HG02571 (cell line): ENCODE measurements around the gene CDH23.

Experiments used
- ATAC-seq: cut with Tn5 transposase; IDR thresholded peaks from one replicate; pipeline ENCODE4 v1.9.1; 2021; ENCODE audit warnings: mild to moderate bottlenecking, moderate library complexity; ENCODE audit not compliant: unreplicated experiment

The CDH23 gene

DNA sequence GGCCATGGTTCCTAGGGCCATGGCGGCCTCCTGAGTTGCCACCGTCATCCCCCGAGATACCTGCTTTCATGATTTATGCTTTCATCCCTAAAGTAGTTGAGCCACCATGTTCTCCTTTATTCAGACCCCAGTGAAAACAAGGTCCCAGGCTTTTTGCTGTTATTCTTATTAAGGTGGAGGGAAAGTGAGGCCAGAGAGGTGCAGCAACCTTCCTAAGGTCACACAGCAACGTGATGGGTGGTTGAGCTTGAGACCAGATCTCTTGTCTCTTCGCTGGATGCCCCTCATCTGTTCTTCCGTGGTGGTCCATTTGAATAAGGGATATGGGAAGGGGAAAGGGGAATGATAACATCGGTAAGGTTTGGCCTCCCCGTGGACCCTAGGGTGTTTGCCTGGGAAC, 180.6 kb downstream of the CDH23 start:
- ATAC-seq: no peak

DNA sequence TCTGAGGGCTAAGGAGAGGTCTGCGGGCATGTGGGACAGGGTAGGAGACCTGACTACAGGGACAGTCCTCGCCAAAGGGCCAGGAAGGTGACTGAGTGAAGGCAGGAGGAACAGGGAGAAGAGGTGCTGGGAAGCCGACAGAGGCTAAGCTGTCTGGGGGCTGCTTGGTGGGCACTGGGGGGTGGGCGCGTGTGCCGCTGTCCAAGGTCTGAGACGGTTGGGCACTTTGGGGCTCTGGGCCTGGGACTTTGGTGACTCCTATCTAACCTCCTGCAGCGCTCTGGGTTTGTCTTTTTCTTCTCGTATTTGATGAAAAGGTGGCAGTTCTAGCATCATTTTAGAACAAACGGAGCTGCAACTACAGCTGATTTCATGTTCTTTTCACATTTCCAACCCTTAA, 181.3 kb downstream of the CDH23 start:
- no peak for ATAC-seq

DNA sequence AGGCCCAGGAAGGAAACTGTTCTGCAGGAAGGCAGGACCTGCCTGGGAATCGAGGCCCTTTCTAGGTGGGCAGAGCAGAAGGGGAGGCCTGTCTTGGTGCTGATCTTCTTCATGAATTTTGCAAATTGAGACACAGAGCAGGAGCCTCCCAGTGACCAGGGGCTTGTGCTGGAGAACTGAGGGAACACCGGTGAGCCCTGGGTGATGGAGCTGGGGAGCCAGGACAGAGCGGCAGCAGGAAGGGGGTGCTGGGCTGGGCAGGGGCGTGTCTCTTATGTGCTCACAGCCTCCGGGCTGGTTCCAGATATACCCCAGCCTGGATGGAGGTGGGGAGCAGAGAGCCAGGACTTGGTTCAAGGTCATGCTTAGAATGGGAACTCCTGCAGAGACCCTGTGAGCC, 182.9 kb downstream of the CDH23 start:
- ATAC-seq: no peak

DNA sequence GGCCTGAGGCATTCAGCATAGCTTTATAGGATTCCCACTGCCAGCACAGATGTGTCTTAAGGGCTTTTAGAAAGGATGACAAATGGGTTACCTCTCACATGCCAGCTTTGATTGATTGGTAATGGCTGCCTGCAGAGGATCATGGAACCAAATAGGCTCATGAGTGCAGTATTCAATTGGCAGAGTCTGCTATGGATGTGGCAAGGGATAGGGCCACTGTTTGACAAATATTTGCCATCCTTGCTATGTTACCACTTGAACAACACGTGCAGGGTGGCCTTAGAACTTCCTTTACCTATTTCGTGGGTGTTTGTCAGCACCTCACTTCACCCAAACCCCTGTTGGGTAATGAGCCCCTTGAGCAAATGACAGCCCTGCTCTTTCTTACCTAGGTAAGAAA, 183.7 kb downstream of the CDH23 start:
- ATAC-seq: no peak

DNA sequence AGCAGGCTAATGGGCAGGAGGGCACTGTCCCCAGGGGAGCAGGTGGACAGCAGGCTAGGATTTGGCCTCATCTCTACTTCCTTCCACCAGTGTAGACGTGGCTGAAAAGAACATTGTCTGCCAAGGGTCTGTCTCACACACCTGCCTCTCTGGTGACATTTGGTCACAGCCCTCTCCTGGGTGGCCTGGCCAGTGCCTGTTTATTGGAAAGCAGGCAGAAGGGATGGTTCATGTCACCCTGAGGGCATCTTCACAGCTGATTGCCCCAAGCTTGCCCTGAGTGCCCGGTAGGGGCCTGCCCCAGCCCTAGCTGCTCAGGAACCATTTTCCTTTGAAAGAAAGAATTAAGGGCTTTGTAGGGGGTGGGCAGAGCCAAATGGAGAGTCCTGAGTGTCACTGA, 184.2 kb downstream of the CDH23 start:
- no peak for ATAC-seq

DNA sequence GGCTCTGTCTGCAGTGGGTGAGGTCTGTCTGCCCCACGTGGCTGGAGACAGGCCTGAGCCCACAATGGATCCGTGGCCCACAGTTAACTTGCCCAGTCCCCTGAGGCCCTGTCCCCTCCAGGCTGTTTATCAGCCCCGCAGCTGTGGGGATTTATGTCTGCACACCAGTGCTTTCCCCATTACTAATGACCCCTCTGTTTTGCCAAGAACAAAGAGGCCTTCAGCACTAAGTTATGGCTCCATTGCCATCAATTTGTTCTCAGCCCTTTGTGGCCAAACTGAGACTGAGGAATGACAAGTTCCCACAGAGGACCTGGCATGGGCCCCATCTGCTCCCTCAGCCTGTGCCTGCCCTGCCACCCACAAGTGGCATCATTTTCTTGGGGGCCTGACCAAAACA, 184.7 kb downstream of the CDH23 start:
- ATAC-seq: no peak

DNA sequence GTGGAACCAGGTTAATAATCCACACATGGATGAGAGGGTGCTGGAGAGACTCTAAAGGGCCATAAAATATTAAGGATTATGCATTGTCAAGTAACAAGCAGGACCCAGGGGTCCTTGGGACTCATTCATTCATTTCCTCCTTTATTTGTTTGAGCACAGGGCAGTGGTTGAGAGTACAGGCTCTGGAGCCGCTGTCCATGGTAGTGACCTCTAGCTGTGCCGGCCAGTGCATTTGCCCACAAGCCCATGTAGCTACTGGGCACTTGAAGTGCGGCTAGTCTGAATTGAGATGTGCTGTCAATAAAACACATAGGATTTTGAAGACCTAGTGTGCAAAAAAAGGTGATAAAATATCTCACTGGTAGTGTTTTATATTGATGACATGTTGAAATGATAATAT, 185.3 kb downstream of the CDH23 start:
- ATAC-seq: no peak

DNA sequence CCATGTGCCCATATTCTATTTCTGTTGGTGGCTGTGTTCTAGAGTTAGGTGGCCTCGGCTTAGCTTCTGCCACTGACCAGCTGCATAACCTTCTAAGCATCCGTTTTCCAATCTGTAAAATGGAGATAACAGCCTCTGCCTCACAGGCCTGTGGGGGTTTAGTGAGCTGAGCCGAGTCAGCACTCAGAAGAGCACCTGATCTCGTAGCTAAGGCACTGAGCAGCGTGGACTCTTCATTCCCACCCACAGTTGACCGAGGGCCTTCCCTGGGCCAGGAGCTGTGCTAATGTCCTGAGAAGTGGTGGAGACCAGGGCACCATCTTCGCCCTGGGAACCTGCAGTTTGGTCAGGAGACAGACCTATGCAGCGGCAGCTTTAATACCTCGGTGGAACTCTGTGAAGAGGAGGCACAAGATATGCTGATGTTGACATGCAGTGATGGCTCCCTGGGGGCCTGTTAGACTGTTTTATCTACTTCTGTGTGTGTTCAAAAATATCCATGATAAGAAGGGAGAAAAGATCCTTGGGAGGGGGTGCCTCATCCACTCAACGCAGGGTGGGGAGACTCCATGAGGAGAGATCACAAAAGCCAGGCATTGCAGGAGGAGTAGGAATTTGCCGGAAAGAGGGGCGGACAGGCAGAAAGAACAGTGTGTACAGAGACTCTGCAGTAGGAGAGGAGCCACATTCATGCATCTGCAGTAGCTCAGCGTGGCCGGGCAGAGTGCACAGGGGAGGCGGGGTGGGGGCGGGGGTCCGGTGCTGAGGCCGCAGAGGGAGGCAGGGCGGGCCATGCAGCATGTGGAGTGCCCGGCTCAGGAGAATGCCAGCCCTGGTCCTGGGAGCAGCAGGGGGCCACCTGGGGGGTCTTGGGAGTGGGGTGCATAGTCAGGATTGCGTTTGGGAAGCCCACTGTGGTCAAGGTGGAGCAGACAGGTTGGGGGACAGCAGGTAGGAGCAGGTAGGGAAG, 186.1 kb downstream of the CDH23 start:
- no peak for ATAC-seq

DNA sequence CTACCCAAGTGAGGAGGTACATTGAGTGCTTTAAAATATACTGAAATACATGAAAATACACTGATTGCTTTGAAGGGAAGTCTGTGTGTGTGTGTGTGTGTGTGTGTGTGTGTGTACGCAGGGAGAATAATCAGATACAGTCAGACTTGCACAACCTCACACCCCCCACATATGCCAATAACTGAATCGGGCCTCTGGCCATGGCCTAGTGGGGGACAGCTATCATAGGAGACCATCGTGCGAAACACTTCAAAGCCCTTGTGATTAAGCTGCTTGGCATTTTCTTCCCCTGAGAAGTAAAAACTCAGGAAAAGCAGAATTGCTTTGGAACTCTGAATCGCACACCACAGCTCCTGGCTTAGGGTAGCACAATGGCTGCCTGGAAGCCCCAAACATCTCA, 187.7 kb downstream of the CDH23 start:
- ATAC-seq: no peak

DNA sequence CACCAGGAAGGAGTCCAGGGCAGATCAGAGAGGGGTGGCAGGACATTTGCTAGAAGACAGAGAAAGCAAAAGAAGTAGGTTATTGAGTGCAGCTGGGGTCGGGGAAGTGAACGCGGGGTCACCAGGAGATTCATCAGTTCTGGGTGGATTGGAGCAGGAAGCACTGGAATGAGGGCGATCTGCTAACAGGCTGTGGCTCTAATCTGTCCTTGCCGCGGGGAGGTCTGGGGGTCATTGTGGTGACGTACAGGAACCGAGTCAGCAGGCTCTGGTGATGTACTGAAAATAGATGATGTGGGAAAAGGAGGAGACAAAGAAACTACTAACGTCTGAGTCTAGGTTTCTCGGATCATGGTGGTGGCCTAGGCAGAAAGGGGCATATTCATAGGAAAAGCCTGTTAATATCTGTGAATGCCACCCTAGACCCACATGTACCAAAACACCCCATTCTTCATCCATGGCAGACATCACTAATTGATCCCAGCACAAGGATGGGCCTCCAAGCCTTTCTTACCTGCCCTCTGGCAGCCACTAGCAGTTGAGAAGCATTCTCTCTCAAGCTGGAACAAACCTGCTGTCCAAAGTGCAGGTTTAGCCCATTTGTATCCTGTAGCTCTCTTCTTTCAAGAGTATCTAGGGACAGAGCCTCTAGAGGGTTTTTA, 188.3 kb downstream of the CDH23 start:
- no peak for ATAC-seq

DNA sequence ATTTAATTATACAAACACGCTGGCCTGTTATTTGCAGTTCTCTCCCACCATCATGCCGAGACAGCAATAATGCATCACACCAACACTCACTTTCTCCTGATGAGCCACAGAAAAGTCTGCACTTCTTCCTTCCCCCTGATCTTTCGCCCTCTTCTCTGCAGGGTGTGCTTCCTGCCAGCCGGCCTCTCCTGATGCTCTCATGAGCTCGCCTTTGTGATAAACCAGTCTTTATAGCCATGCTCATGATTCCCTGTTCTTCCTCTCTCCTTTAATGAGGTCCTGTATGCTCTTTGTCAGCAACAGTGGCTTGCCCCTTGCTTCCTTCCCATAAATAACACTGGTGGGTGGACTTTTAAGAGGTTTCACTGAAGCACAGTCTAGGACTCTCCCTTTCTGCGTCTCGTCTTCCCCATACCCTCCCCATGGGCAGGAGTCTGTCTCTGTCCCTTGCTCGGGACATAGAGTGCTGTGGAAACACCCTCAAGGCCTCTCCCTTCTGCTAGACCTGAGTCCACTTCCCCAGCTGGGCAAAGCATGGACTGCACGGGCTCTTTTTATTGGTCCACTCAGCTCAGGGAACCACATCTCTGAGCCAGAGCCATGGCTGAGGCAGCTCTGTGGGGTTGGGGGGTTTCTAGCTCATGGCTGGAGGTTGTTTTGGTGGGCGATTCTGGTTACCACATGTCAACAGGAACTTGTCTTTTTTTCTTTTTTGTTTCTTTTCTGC, 189.0 kb downstream of the CDH23 start:
- no peak for ATAC-seq

DNA sequence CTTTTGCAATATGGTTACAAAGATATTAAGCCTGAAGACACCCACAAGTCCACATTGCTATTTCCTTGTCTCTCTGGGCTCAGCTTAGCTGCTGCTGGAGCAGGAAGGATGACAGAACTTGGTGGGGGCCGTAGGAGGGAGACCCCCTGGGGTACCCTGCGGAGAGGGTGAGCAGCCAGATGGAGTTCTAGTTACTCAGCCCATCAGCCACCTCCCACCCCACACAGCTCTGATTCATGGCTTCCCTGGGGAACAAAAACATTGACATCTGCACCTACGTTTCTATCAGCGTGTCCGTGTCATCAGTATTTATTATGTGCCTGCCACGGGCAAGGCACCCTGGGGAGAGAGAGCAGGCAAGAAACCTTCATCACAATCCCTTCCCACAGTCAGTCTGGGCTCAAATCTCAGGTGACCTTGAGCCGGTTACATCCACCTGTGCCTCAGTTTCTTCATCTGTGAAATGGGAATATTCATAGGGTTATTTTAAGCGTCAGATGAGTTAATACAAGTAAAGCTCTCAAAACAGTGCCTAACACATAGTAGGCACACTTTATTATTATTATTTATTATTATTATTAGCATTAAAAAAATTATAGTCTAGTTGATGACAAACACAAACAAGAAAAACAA, 191.3 kb downstream of the CDH23 start:
- ATAC-seq: no peak

DNA sequence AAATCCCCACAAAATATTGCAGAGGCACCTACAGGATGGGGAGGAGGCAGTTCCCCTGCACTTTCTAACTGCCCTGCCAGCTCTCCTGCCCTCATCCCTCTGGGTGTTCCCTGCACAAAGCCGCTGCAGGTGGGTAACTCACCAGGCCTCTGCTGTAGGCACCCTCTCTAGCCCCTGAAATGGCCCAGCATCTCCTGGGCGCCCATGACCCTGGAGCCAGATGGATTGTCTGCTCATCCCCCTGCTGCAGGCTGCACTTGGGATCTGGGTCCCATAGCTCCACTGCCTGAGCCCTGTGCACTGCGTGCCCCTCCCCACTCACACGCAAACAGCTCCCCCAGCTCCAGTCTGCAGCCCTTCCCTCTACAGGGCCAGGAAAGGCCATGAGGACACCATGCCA, 192.0 kb downstream of the CDH23 start:
- no peak for ATAC-seq

DNA sequence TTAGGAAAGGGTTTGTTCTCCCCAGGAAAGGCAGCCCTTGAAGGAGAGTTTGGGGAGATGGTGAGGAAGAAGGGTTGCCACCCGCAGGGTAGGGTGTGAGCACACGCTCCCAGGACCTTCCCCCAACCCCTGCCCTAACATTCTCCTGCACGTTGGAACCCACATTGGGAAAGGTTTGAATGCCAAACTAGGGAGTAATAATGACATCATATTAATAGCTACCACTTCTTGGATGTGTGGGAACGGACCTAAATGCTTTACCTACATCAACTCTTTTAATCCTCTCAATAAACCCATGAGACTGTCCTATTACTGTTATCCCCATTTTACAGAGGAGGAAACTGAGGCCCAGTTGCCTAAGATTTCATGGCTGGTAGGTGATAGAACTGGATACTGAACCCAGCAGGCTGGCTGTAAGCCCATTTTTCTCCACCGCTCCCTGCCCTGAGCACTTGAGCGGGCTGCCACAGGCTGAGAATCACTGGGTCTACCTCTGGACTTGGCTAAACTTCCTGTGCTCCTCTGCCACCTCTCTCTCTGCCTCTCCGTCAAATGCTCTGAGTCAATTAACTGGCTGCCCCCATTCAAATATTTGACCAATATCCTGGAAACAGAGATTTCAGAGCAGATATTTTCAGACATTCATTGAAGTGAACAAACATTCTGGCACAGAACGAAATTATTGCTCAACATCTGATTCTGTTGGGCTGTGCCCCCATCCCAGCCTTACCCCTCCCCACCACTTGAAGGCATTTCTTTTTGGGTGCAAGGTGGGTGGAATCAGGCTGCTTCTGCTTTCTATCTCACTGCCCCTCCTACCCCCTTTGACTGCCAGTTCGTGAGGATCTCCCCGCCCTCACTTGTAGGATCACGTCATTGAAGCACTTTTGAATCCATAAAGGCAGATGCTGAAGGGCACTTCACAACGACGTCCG, 193.2 kb downstream of the CDH23 start:
- ATAC-seq: no peak

DNA sequence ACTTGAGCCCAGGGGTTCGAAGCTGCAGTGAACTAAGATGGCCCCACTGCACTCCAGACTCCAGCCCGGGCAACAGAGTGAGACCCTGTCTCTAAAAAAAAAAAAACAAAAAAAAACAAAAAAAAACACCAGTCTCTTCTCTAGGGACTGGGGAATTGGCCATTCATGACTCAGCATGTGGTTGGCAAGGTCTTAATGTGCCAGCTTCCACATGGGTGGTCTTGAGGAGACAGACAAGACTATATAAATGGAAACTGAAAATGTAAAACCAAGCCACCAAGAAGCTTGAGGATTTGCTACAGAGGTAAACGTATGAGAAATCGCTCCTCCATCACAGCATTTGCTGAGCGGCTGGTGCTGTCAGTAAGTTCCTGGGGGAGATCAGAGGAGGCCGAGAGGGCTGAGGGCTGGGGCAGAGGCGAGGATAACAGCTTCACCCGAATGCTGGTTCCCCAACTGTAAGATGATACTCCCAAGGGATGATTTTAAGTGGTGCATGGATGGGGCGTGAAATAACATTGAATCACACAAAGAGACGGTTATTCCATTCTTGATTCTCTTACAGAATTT, 194.1 kb downstream of the CDH23 start:
- no peak for ATAC-seq

DNA sequence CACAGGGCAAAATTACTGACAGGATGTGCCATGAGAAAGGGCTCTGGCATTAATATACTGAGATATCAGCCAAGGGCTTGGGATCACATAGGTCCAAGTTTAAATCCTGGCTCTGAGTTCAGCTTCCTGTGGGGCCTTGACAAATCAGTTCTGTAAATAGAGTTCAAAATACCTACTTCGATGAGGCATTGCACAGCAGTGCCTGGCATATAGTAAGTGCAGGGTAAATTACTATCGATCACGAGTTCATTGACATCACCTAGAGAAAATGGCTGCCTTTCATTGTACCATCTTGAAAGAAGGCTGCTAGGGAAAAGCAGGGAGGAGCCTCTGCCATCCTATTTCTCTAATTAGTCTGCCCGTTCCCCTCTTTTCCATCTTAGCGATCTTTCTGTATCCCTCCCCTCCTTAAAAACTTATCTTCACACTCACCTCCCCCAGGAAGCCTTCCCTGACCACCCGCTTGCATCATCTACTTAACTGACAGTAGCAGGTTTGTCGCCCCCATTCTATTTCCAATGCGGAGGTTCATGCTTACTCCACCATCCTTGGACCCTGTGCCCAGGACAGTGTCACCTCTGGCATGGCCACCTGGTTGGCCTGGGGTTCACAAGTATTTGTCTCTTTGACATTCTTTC, 198.3 kb downstream of the CDH23 start:
- no peak for ATAC-seq

DNA sequence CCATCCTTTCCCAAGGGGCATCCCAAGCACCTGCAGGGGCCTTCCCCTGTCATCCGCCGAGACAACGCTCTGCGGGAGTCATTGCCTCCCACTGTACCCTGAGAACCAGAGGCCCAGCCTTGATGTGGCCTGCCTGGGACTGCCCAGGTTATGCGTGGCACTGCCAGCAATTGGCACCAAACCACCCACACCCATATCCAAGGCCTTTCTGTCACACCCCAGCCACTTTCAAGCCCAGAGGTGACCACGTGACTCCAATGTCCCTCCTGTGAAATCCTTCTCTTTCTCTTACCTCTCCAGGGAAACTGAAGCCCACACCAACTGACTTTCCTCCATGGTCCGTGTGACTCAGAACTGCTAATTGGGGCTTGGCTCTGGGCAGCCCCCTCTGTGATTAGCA, 198.9 kb downstream of the CDH23 start:
- ATAC-seq: no peak

DNA sequence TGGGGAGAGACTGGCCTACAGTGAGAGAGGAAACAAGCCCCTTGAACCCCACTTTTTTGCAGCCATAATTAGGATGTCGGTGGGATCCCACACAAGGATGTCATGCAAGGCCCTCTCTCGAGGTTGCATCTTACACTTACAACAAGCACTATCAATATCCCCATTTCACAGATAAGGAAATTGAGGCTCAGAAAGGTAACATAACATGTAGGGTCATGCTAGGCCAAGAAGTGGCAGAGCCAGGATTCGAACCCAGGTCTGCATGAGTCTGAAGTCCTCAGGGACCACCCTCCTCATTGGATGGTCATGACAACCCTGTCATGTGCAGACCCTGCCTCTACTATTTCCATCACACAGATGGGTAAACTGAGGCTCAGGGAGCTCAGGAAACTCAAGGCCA, 199.4 kb downstream of the CDH23 start:
- ATAC-seq: no peak

DNA sequence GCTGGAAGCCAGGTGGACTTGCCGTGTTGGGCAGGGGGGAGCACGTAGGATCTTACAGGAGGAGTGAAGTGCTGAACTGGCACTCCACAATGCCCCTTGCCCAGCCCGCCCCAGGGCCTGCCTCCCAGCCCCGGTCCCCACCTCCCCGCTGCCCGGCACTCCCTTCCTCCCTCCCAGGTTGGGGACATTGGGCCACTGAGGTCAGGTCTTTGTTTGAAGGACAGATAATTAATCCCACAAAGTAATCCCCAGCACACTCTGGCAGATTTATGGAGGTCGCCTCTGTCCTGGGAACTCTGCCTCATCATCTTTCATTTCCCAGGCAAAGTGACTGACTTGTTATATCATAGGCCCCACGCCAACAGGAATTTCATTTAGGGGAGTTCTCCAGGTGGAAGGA, 200.0 kb downstream of the CDH23 start:
- no peak for ATAC-seq
